HG02623 (cell line): Measurements from ENCODE around the gene TBC1D16.
"Not testable (repeated sequence)": the region's sequence is repeated elsewhere in the genome, so short reads cannot be mapped to it uniquely, and the experiment has no call there.

ENCODE experiments used
- ATAC-seq: cut with Tn5 transposase; IDR thresholded peaks from one replicate; pipeline ENCODE4 v1.9.1; 2021; ENCODE audit warnings: moderate library complexity; ENCODE audit not compliant: unreplicated experiment

Gene TBC1D16

GRCh38 chr17:80006339-80006720, 29.3 kb downstream of the TBC1D16 start:
- no peak for ATAC-seq

DNA sequence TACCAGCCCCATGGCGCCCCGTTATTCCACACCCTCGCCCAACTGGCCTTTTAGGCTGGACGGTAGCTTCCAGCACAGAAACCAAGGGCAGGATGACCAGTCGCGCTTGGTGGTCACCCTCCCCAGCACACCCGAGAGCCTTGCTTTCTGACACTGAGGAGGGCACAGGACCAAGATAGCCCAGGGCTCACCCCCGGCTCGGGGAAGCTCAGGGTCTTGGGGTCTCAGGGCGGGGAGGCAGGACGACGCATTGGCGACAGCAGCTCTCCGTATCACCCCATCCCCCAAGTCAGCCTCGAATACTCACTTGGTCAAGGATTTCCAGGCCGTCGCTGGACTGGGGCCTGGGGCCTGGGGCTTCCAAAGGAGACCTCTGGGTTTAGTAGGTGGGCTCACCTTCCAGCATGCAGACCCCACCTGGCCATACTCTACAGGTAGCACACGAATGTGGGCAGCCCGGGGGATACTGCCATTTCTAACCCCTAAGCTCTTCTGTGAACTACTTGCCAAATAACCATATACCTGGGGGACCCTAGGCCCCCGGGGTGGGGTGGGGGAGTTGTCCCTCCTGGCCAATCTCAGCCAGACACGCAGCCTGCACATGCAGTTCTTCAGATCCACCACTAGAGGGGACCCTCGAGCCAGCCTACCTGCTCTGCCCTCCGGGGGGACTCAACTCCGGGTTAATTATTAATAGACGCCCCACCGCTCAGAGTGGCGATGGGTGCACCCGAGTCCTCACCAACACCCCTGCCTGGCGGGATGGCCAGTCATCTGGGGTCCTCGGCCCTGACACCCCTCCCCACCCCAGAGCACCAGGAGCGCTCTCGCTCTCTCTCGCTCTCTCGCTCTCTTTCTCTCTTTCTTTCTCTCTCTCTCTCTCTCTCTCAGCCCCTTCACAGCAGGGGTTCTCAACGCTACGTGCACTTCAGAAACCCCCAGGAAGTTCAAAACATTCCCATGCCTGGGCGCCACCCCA, 30.0 kb downstream of the TBC1D16 start:
- no peak for ATAC-seq

- ATAC-seq, result no peak
These were observed 31.7 kb downstream of the TBC1D16 start for GRCh38 chr17:80003969-80004368.

- no peak for ATAC-seq
These were observed 32.8 kb downstream of the TBC1D16 start for GRCh38 chr17:80002690-80003490.

GRCh38 chr17:80002070-80002641, 33.5 kb downstream of the TBC1D16 start:
- ATAC-seq, result no peak

DNA sequence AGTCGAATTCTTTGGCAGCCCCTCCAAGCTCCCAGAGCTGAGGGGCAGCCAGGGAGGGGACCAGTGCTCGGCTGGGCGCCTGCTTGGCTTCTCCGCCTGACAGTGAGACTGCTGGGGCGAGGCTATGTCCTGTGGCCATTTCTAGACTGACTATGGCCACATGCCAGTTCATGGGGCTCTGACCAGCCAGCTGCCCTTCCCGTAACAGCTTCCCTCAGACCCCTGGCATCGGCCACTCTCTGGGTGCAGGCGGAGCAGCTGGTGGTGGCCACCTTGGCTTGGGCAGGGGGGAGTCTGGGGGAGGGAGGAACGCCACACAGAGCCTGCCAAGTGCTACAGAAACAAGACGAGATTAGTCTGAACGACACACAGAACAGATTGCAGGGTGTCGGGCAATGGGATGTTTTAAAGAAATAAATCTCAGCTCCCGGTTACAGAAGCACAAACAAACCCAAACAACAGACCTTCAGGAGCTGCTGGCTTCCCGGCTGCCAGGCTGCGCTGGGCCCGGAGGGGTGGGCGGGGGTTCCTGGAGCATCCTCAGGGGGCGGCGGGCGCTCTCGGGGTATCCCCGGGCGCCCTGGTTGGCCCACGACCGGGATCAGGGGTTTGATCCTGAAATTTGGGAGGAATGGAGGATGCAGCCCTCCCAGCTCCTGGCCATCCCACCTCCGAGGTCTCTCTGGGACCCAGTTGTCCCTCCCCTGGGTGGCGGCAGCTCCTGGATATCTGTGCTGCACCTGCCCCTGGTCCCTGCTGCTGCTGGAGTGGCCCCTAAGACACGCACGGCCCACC, 34.5 kb downstream of the TBC1D16 start:
- no peak for ATAC-seq

GRCh38 chr17:80000136-80000535, 35.5 kb downstream of the TBC1D16 start:
- no peak for ATAC-seq

- no peak for ATAC-seq
These were observed 38.5 kb downstream of the TBC1D16 start for GRCh38 chr17:79997011-79997660.

GRCh38 chr17:79996291-79996690, 39.4 kb downstream of the TBC1D16 start:
- ATAC-seq, result no peak

- no peak for ATAC-seq
These were observed 40.0 kb downstream of the TBC1D16 start for GRCh38 chr17:79995696-79996095.

DNA sequence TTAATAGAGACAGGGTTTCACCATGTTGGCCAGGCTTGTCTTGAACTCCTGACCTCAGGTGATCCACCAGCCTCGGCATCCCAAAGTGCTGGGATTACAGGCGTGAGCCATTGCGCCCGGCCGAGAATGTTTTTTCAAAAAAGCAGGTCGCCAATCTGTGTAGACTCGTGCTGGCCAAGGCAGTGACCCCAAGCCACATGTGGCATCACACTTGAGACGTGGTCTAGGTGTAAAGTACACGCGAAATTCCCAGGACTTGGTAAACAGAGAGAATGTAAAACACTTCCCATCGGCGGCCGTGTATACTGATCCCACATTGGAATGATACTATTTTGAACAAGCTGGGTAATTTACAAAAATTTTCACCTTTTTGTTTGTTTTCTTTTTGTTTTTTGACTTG, 41.1 kb downstream of the TBC1D16 start:
- no peak for ATAC-seq

GRCh38 chr17:79994228-79994569, 41.5 kb downstream of the TBC1D16 start:
- ATAC-seq, result not testable (repeated sequence)

DNA sequence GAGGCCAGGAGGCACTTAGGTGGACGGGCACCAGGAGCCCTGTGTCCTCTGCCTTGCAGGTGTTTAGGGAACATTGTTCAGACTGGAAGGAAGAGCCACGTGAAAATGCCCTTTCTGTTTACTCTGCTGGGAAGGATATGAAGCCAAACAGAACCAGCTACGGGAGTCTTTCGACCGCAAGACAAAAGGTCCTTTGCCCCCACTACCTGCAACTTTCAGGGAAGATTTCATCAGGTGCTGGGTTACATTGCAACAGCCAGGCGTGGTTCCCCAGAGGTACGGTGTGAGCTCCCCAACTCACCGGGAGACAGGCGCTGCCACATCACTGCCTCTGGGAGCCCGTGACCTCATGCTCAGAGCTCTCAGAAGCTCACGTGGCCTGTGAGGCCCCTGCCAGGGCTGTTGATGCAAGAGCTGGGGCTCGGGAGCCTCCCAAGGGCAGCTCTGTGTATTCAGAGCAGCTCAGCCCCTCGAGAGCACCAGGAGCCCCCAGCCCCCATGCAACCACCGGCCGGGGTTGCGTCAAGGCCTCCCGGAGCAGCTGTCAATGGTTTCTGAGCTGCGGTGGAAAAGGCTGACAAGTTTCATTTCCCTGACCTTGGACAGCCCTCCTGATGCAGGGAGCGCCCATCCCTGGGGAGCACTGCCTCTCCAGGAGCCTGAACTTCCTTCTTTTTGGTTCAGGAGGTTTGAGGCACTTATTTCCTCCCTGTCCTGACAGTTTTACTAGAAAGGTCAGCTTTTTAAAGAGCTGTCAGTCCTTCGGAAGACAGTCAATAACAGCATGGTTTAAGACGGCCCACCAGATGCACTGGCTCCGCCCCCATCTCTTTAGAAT, 42.1 kb downstream of the TBC1D16 start:
- ATAC-seq, result no peak

- no peak for ATAC-seq
These were observed 42.9 kb downstream of the TBC1D16 start for GRCh38 chr17:79992649-79993389.

DNA sequence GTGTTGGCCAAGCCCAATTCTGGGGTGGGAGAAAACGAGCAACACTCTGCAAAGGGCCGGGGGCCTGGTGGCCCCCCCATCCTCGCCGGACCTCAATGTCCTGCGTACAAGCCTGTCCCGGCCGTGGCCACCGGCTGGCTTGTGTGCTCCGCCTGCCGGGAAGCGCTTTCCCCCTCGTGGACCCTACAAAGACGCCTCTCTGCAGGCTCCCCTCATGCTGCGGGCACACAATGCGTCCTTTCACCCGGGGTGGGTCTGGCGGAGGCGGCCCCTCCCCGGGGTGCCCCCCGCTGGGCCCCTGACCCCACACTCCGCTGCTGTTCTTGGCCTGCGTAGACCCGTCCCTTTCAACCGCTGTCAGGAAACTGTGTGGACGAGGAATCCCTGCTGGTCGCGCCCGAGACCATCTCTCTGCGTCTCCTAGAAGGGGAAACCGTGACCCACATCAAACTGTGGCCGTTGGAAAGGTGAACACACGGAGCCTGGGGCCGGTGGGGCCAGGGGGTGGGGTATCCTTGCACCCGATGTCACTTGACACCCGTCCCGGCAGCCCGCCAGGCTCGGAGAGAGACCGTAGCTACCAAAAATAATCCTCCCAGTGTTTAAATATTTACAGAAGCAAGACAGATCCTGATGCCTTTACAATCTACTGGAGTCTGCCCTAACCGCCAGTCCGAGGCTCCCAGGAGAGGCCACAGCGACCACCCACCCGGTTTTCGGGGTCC, 43.6 kb downstream of the TBC1D16 start:
- no peak for ATAC-seq

DNA sequence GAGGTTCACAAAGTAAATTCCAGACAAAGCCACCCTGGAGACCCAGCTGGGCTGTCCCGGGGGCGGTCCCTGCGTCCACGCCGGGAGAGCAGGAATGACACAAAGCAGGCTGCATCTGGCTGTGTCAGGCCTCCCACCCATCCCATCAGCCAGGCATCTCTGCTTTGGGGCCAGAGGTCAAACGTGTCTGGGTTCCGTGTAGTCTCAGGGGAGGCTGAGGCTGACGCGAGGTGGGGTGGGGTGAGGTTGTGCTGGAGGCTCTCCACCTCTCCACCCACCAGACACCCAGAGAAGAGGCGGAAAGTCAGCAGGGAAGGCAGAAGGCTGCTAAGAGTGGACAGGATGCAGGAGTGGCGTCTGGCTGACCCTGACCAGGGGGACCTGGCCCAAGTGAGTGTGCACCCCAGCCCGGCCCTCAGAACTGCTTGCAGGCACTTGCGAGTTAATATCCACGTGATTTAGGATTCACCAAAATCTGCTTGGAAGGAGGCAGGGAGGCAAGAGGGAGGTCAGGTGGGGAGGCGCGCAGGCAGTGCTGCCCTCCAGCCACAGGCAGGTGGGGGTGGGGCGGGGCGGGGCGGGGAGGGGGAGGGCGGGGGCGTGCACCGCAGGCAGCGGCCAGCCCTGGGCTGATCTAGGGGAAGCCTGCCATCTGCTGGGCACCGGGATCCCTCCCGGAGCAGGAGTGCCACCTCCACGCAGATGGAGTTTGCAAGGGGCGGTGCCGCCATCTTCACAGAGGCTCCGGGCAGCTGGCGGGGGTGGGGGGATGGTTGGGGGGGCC, 44.3 kb downstream of the TBC1D16 start:
- no peak for ATAC-seq

DNA sequence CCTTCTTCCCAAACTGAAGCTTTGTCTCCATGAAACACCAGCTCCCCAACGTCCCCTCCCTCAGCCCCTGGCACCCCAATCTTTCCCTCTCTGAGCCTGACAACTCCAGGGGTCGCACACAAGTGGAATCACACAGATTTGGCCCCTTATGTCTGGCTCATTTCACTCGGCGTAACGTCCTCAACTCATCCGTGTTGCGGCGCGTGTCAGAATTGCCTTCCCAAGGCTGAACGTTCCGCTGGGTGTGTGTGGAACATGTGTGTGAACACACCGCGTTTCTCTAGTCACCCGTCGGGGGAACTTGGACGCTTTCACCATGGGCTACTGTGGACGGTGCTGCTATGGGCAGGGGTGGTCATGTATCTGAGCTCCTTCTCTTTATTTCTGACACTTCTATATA, 45.0 kb downstream of the TBC1D16 start:
- no peak for ATAC-seq
